GM12878 (cell line): Measurements from ENCODE around the gene R3HDM2. TPM values are rescaled to one million over a fixed set of nuclear protein-coding genes. Genes with fewer than 3 reads are reported as not detected.

Experiments used
- ATAC-seq: fragments of 200-7000 bp; cut with Tn5 transposase; 3 replicates; pipeline ENCODE4 v1.9.1; 2020; ENCODE audit warnings: mild to moderate bottlenecking, moderate library complexity
- BruUV-seq: library from RNA; stranded (reverse); fragments of 400-500 nt; replicated peaks from 2 replicates; lab custom pipeline; 2021; lab: Mats Ljungman, UMichigan
- CTCF ChIA-PET: fragments of 300-600 bp; sonication (Branson Sonifier 250); formaldehyde crosslinking; extraction: SDS; loops from one replicate; lab custom pipeline; 2021; ENCODE audit warnings: inconsistent platforms; lab: Yijun Ruan, JAX
- POLR2A ChIA-PET: fragments of 350-600 bp; formaldehyde crosslinking; extraction: SDS; loops from one replicate; lab custom pipeline; 2021; ENCODE audit warnings: inconsistent platforms; lab: Charles Lee
- RAD21 ChIA-PET: fragments of 300-600 bp; sonication (Branson Sonifier 250); formaldehyde crosslinking; loops from one replicate; lab custom pipeline; 2023; ENCODE audit warnings: antibody characterized with exemption; ENCODE audit not compliant: unreplicated experiment; lab: Charles Lee
- SMC1A ChIA-PET: fragments of 300-600 bp; sonication (Branson Sonifier 250); formaldehyde crosslinking; loops from one replicate; lab custom pipeline; 2023; ENCODE audit not compliant: unreplicated experiment, uncharacterized antibody; lab: Charles Lee
- DNase-seq: peaks from one replicate; pipeline ENCODE4 v3.0.0-alpha.2; 2011; ENCODE audit warnings: low read depth, low spot score
- FAIRE-seq: peaks from 3 replicates; lab custom pipeline; 2011; peaks lifted over from hg19 to GRCh38; lab: Jason Lieb, UNC
- H2AFZ ChIP-seq: 2 replicates; pipeline ENCODE4 v1.6.0; 2011; ENCODE audit warnings: low read depth, low read length, control low read depth; ENCODE audit not compliant: control insufficient read depth
- H3K27ac ChIP-seq: 2 replicates; pipeline ENCODE4 v1.5.1; 2011; ENCODE audit warnings: control low read depth; ENCODE audit not compliant: control insufficient read depth, insufficient read depth
- H3K27me3 ChIP-seq, 2 experiments: replicated peaks in 1 of 2; 2 replicates each; pipeline versions ENCODE4 v1.6.0 to v1.6.1; 2011; ENCODE audit warnings: low read length in 1 of 2; ENCODE audit not compliant: control insufficient read depth in 2 of 2, insufficient read depth in 2 of 2
- H3K36me3 ChIP-seq, 2 experiments: 2 replicates each; pipeline ENCODE4 v1.5.1; 2011; ENCODE audit warnings: low read length in 1 of 2; ENCODE audit not compliant: control insufficient read depth in 2 of 2, insufficient read depth in 2 of 2
- H3K4me1 ChIP-seq: 2 replicates; pipeline ENCODE4 v1.6.1; 2011; ENCODE audit warnings: mild to moderate bottlenecking, low read length, moderate library complexity, mixed read lengths; ENCODE audit not compliant: control insufficient read depth, insufficient read depth
- H3K4me2 ChIP-seq: 2 replicates; pipeline ENCODE4 v1.6.0; 2011; ENCODE audit warnings: control low read depth; ENCODE audit not compliant: control insufficient read depth, insufficient read depth
- H3K4me3 ChIP-seq: fragments of 200-600 bp; sonication (generic); 2 replicates; pipeline ENCODE4 v1.5.1; 2016
- H3K79me2 ChIP-seq: 2 replicates; pipeline ENCODE4 v1.6.0; 2011; ENCODE audit warnings: low read length; ENCODE audit not compliant: control insufficient read depth, insufficient read depth
- H3K9ac ChIP-seq: 2 replicates; pipeline ENCODE4 v1.8.0; 2011; ENCODE audit warnings: low read length, control low read depth, mixed read lengths; ENCODE audit not compliant: control insufficient read depth, insufficient read depth
- H3K9me3 ChIP-seq: replicated peaks from 3 replicates; pipeline ENCODE4 v1.5.1; 2011; ENCODE audit warnings: mild to moderate bottlenecking, low read length; ENCODE audit not compliant: control insufficient read depth, insufficient read depth
- H4K20me1 ChIP-seq: 2 replicates; pipeline ENCODE4 v1.6.0; 2011; ENCODE audit not compliant: control insufficient read depth, insufficient read depth
- BMI1 ChIP-seq: fragments of 450-650 bp; IDR thresholded peaks from 2 replicates; pipeline ENCODE4 v1.6.1; 2016; ENCODE audit warnings: mild to moderate bottlenecking, moderate library complexity, borderline replicate concordance
- E2F8 ChIP-seq: fragments of 450-650 bp; IDR thresholded peaks from 2 replicates; pipeline ENCODE4 v1.6.1; 2018; ENCODE audit warnings: mild to moderate bottlenecking, low read depth, moderate library complexity; ENCODE audit not compliant: partially characterized antibody
- EED ChIP-seq: sonication (generic); IDR thresholded peaks from 2 replicates; pipeline ENCODE4 v1.6.1; 2016; ENCODE audit warnings: antibody characterized with exemption, low read depth
- FOXK2 ChIP-seq: fragments of 450-650 bp; IDR thresholded peaks from 2 replicates; pipeline ENCODE4 v1.6.1; 2017; ENCODE audit warnings: mild to moderate bottlenecking, moderate library complexity
- IRF4 ChIP-seq: IDR thresholded peaks from 2 replicates; pipeline ENCODE4 v1.6.1; 2011; ENCODE audit warnings: low read depth, low read length
- NFYA ChIP-seq: IDR thresholded peaks from 2 replicates; pipeline ENCODE4 v1.6.1; 2011; ENCODE audit warnings: low read depth, mild to moderate bottlenecking, low read length, improper control_type of control experiment, borderline replicate concordance
- PML ChIP-seq: IDR thresholded peaks from 2 replicates; pipeline ENCODE4 v1.6.1; 2012; ENCODE audit warnings: low read length, inconsistent platforms
- RFX5 ChIP-seq: IDR thresholded peaks from 2 replicates; pipeline ENCODE4 v1.6.1; 2011; ENCODE audit warnings: low read depth, low read length, improper control_type of control experiment
- SMAD1 ChIP-seq: fragments of 450-650 bp; IDR thresholded peaks from 2 replicates; pipeline ENCODE4 v1.6.1; 2018; ENCODE audit warnings: mild to moderate bottlenecking, low read depth; ENCODE audit not compliant: partially characterized antibody
- SPI1 ChIP-seq: IDR thresholded peaks from 2 replicates; pipeline ENCODE4 v1.6.1; 2011; ENCODE audit warnings: low read depth, mild to moderate bottlenecking, low read length, moderate library complexity, borderline replicate concordance; ENCODE audit not compliant: insufficient read depth
- SREBF1 ChIP-seq: IDR thresholded peaks from 2 replicates; pipeline ENCODE4 v1.6.1; 2012; ENCODE audit warnings: mild to moderate bottlenecking, low read length
- SREBF2 ChIP-seq: IDR thresholded peaks from 2 replicates; pipeline ENCODE4 v1.6.1; 2012; ENCODE audit warnings: mild to moderate bottlenecking, low read length
- SUPT20H ChIP-seq: IDR thresholded peaks from 2 replicates; pipeline ENCODE4 v1.6.1; 2011; ENCODE audit warnings: low read depth, mild to moderate bottlenecking, low read length, moderate library complexity, borderline replicate concordance; ENCODE audit not compliant: control insufficient read depth
- TBL1XR1 ChIP-seq: IDR thresholded peaks from 2 replicates; pipeline ENCODE4 v1.6.1; 2012; ENCODE audit warnings: low read depth, low read length, improper control_type of control experiment
- ZNF207 ChIP-seq: fragments of 450-650 bp; IDR thresholded peaks from 2 replicates; pipeline ENCODE4 v1.6.1; 2014; ENCODE audit warnings: antibody characterized with exemption, mild to moderate bottlenecking, borderline replicate concordance
- ZZZ3 ChIP-seq: IDR thresholded peaks from 2 replicates; pipeline ENCODE4 v1.6.1; 2011; ENCODE audit warnings: low read depth; ENCODE audit not compliant: control insufficient read depth, insufficient read length
- WGBS: methylation state at CpG from one replicate; pipeline ENCODE4 v1.1.6; 2016; ENCODE audit warnings: low lambda C conversion rate; ENCODE audit not compliant: insufficient replicate concordance, insufficient coverage; ENCODE audit errors: missing lambda C conversion rate; 5-methylcytosine and 5-hydroxymethylcytosine counted together
- in situ Hi-C: fragments of 300-500 bp; cut with MboI; formaldehyde crosslinking; loops from 9 replicates; pipeline ENCODE4 v1.14.3; 2018; ENCODE audit warnings: mixed read lengths
- intact Hi-C: fragments of 100-400 bp; cut with micrococcal nuclease; formaldehyde crosslinking; loops from one replicate; pipeline ENCODE4 v1.14.2; 2022; ENCODE audit not compliant: unreplicated experiment
- polyA plus RNA-seq, 11 experiments: library from polyadenylated mRNA; depleted of rRNA in 4 of 11; unstranded in 6 of 11; stranded (reverse) in 5 of 11; fragments of >200 nt; fragmentation: Nextera tagmentation in 4 of 11; fragmentation: Illumina TruSeq in 1 of 11; extraction: Ambion mirVana in 4 of 11; extraction: Trizol in 1 of 11; gene quantifications; 1 replicate in 1 of 11; 2 replicates in 10 of 11; pipeline versions ENCODE4 v1.2.1 to v1.2.3, GENCODE V29; 2011 to 2016; ENCODE audit warnings: inconsistent platforms in 2 of 11, missing spikeins in 2 of 11, low read depth in 1 of 11
- total RNA-seq, 4 experiments: library from RNA; depleted of rRNA in 3 of 4; stranded (reverse); fragments of >200 nt in 3 of 4; fragmentation: Illumina TruSeq in 1 of 4; extraction: Trizol in 1 of 4; gene quantifications; 2 replicates each; pipeline versions ENCODE4 v1.2.1 to v1.2.3, GENCODE V29; 2013 to 2021
- TF ChIP-seq, protein P1 (sequence below): IDR thresholded peaks from 2 replicates; pipeline ENCODE4 v1.6.1; 2012; ENCODE audit warnings: low read depth, low read length, improper control_type of control experiment
- TF ChIP-seq, protein P2 (sequence below): fragments of 450-650 bp; formaldehyde crosslinking; IDR thresholded peaks from 2 replicates; pipeline ENCODE4 v1.4.0; 2022; ENCODE audit warnings: mild to moderate bottlenecking, moderate library complexity

The R3HDM2 gene
- total and polyA plus RNA-seq, 10 of the 15 experiments (the other 5 are each of a cell fraction or from before 2014, with no cell fraction given), result 4.6 to 26.1 (median 11.2) TPM

- intact Hi-C loops (no loop called here), in situ Hi-C loops (no loop called here)
- Histone ChIP-seq H3K9me3 (no peaks in the 10 kb centered on the region), H3K9ac (no peak overlapping the region), H3K79me2 (no peaks in the 10 kb centered on the region), H4K20me1 (no peaks in the 10 kb centered on the region), H3K4me3 (no peak overlapping the region), H3K4me2 (no peak overlapping the region), H3K4me1 (no peaks in the 10 kb centered on the region), H3K36me3 (no peaks in the 10 kb centered on the region), H3K27ac (no peak overlapping the region), H2AFZ (no peak overlapping the region), H3K27me3 (no peaks in the 10 kb centered on the region)
- FAIRE-seq (no peak), ATAC-seq (no peak), DNase-seq (no peak)
- POLR2A ChIA-PET, result interaction anchor here (1.6 kb wide), 1 partner anchor 8 kb away, joined by 6 read pairs; no protein-coding TSS in a partner anchor
- RAD21 ChIA-PET, result interaction anchor here (0.6 kb wide), 1 partner anchor 15 kb away, joined by 3 read pairs; no protein-coding TSS in a partner anchor
- 77% methylated on average over 2 of the region's 2 CpGs for WGBS
- CTCF ChIA-PET, result interaction anchor here (0.7 to 4.5 kb wide), 5 partner anchors 12 to 251 kb away, joined by 3 to 19 read pairs (median 6); no protein-coding TSS in a partner anchor
- TF ChIP-seq RFX5 (no peak), SREBF2 (no peak), SMAD1 (no peak), E2F8 (no peak), IRF4 (no peak), EED (no peak), TBL1XR1 (no peak), SPI1 (no peak), SUPT20H (no peak), PML (no peak), BMI1 (no peak), SREBF1 (no peak), NFYA (no peak), ZNF207 (no peak), FOXK2 (no peak), ZZZ3 (no peak)
- TF ChIP-seq, protein P1, sequence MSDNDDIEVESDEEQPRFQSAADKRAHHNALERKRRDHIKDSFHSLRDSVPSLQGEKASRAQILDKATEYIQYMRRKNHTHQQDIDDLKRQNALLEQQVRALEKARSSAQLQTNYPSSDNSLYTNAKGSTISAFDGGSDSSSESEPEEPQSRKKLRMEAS, result no peak
- TF ChIP-seq, protein P2, sequence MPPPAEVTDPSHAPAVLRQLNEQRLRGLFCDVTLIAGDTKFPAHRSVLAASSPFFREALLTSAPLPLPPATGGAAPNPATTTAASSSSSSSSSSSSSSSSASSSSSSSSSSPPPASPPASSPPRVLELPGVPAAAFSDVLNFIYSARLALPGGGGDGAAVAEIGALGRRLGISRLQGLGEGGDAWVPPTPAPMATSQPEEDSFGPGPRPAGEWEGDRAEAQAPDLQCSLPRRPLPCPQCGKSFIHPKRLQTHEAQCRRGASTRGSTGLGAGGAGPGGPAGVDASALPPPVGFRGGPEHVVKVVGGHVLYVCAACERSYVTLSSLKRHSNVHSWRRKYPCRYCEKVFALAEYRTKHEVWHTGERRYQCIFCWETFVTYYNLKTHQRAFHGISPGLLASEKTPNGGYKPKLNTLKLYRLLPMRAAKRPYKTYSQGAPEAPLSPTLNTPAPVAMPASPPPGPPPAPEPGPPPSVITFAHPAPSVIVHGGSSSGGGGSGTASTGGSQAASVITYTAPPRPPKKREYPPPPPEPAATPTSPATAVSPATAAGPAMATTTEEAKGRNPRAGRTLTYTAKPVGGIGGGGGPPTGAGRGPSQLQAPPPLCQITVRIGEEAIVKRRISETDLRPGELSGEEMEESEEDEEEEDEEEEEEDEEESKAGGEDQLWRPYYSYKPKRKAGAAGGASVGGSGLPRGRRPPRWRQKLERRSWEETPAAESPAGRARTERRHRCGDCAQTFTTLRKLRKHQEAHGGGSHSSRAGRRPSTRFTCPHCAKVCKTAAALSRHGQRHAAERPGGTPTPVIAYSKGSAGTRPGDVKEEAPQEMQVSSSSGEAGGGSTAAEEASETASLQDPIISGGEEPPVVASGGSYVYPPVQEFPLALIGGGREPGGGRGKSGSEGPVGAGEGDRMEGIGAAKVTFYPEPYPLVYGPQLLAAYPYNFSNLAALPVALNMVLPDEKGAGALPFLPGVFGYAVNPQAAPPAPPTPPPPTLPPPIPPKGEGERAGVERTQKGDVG (CRISPR knock-in tag), result no peak
- SMC1A ChIA-PET, result no interaction called here
- BruUV-seq, result no TSS peak
Measured at GRCh38 chr12:57320639-57321038, 110.2 kb downstream of the R3HDM2 start.
